ENCODE data around the gene RAMP2. TPM values are rescaled to one million over a fixed set of nuclear protein-coding genes. Genes with fewer than 3 reads are reported as not detected.

The RAMP2 gene
- total and polyA plus RNA-seq, 4 donors: 8.1 to 77.7 (median 20.8) TPM

- peak; percentile 97 for ATAC-seq (ENCODE audit: low FRiP score)
- 5% methylated on average over 50 of the region's 50 CpGs for WGBS, 2 donors
Observed at GRCh38 chr17:42744806-42745617, 16.0 kb upstream of the RAMP2 start, which contains the start of gene EZH1. Gene EZH1, minus strand, starts transcription at chr17:42745040. Its CDS starts 16,099 bp downstream, at chr17:42728941.

GRCh38 chr17:42748202-42748907 is 12.7 kb upstream of the RAMP2 start:
- peak; percentile 54 for ATAC-seq (ENCODE audit: low FRiP score)

More at GRCh38 chr17:42744806-42745617, 16.0 kb upstream of the RAMP2 start, which contains the start of gene EZH1:
- peaks cover 0 to 3% of the 10 kb centered on the region in 2 donors for H3K4me1 ChIP-seq (ENCODE audit: control insufficient read depth in 1 of 2, insufficient read depth in 2 of 2, low read length in 2 of 2)
- H3K27me3 ChIP-seq (ENCODE audit: control insufficient read depth in 1 of 2, insufficient read depth in 2 of 2, low read length in 1 of 2): no peaks in the 10 kb centered on the region
- H3K4me3 ChIP-seq (ENCODE audit: low read length in 2 of 2): peak within 1 kb of the TSS; percentile 53 to 92
- H3K27ac ChIP-seq (ENCODE audit: low read depth in 1 of 2, low read length in 2 of 2): peak within 1 kb of the TSS in 1 of 2 donors; percentile 86
- peak; percentile 94 to 96 for DNase-seq
- no peaks in the 10 kb centered on the region for H3K36me3 ChIP-seq (ENCODE audit: control insufficient read depth in 1 of 2, insufficient read depth in 2 of 2, low read length in 1 of 2)
- intact Hi-C loops (cut with DNase I): no loop called here
- no peaks in the 10 kb centered on the region for H3K9me3 ChIP-seq (ENCODE audit: control insufficient read depth, low read length)

GRCh38 chr17:42748908-42749798 is 11.9 kb upstream of the RAMP2 start:
- intact Hi-C loops (cut with DNase I): no loop called here
- Histone ChIP-seq H3K9me3 (ENCODE audit: control insufficient read depth, low read length) (no peaks in the 10 kb centered on the region), H3K4me3 (ENCODE audit: low read length in 2 of 2) (no peak overlapping the region), H3K27me3 (ENCODE audit: control insufficient read depth in 1 of 2, insufficient read depth in 2 of 2, low read length in 1 of 2) (no peaks in the 10 kb centered on the region), H3K27ac (ENCODE audit: low read depth in 1 of 2, low read length in 2 of 2) (no peak overlapping the region), H3K4me1 (ENCODE audit: control insufficient read depth in 1 of 2, insufficient read depth in 2 of 2, low read length in 2 of 2) (no peaks in the 10 kb centered on the region), H3K36me3 (ENCODE audit: control insufficient read depth in 1 of 2, insufficient read depth in 2 of 2, low read length in 1 of 2) (no peaks in the 10 kb centered on the region)
- 67 to 68% methylated on average over 11 of the region's 11 CpGs for WGBS, 2 donors
- DNase-seq (no peak), ATAC-seq (ENCODE audit: low FRiP score) (peak; percentile 25)

More at GRCh38 chr17:42748202-42748907, 12.7 kb upstream of the RAMP2 start:
- 61 to 62% methylated on average over 7 of the region's 7 CpGs for WGBS, 2 donors
- Histone ChIP-seq H3K36me3 (ENCODE audit: control insufficient read depth in 1 of 2, insufficient read depth in 2 of 2, low read length in 1 of 2) (no peaks in the 10 kb centered on the region), H3K27me3 (ENCODE audit: control insufficient read depth in 1 of 2, insufficient read depth in 2 of 2, low read length in 1 of 2) (no peaks in the 10 kb centered on the region), H3K4me1 (ENCODE audit: control insufficient read depth in 1 of 2, insufficient read depth in 2 of 2, low read length in 2 of 2) (peaks cover 0 to 3% of the 10 kb centered on the region in 2 donors), H3K4me3 (ENCODE audit: low read length in 2 of 2) (no peak overlapping the region), H3K9me3 (ENCODE audit: control insufficient read depth, low read length) (no peaks in the 10 kb centered on the region), H3K27ac (ENCODE audit: low read depth in 1 of 2, low read length in 2 of 2) (no peak overlapping the region)
- intact Hi-C loops (cut with DNase I): no loop called here
- no peak for DNase-seq

- H3K9me3 ChIP-seq (ENCODE audit: control insufficient read depth, low read length): no peaks in the 10 kb centered on the region
- H3K4me1 ChIP-seq (ENCODE audit: control insufficient read depth in 1 of 2, insufficient read depth in 2 of 2, low read length in 2 of 2): no peaks in the 10 kb centered on the region
- no peaks in the 10 kb centered on the region for H3K36me3 ChIP-seq (ENCODE audit: control insufficient read depth in 1 of 2, insufficient read depth in 2 of 2, low read length in 1 of 2)
- intact Hi-C loops (cut with DNase I): no loop called here
- no peak overlapping the region for H3K27ac ChIP-seq (ENCODE audit: low read depth in 1 of 2, low read length in 2 of 2)
- DNase-seq: no peak
- no peak overlapping the region for H3K4me3 ChIP-seq (ENCODE audit: low read length in 2 of 2)
- peak; percentile 14 for ATAC-seq (ENCODE audit: low FRiP score)
- H3K27me3 ChIP-seq (ENCODE audit: control insufficient read depth in 1 of 2, insufficient read depth in 2 of 2, low read length in 1 of 2): no peaks in the 10 kb centered on the region
- 13 to 15% methylated on average over 3 of the region's 3 CpGs for WGBS, 2 donors
Observed at GRCh38 chr17:42750739-42751344, 10.2 kb upstream of the RAMP2 start.

- 47 to 55% methylated on average over 7 of the region's 7 CpGs for WGBS, 2 donors
- DNase-seq (no peak), ATAC-seq (ENCODE audit: low FRiP score) (no peak)
- H3K36me3 ChIP-seq (ENCODE audit: control insufficient read depth in 1 of 2, insufficient read depth in 2 of 2, low read length in 1 of 2): no peaks in the 10 kb centered on the region
- no peaks in the 10 kb centered on the region for H3K9me3 ChIP-seq (ENCODE audit: control insufficient read depth, low read length)
- H3K27me3 ChIP-seq (ENCODE audit: control insufficient read depth in 1 of 2, insufficient read depth in 2 of 2, low read length in 1 of 2): no peaks in the 10 kb centered on the region
- intact Hi-C loops (cut with DNase I): no loop called here
- H3K4me1 ChIP-seq (ENCODE audit: control insufficient read depth in 1 of 2, insufficient read depth in 2 of 2, low read length in 2 of 2): no peaks in the 10 kb centered on the region
- H3K27ac ChIP-seq (ENCODE audit: low read depth in 1 of 2, low read length in 2 of 2): no peak overlapping the region
- H3K4me3 ChIP-seq (ENCODE audit: low read length in 2 of 2): no peak overlapping the region
Observed at GRCh38 chr17:42751628-42752027, 9.4 kb upstream of the RAMP2 start.

GRCh38 chr17:42754782-42755181 is 6.2 kb upstream of the RAMP2 start:
- peak; percentile 82 for ATAC-seq (ENCODE audit: low FRiP score)
- 71 to 74% methylated on average over 3 of the region's 3 CpGs for WGBS, 2 donors
- no peaks in the 10 kb centered on the region for H3K4me1 ChIP-seq (ENCODE audit: control insufficient read depth in 1 of 2, insufficient read depth in 2 of 2, low read length in 2 of 2)
- intact Hi-C loops (cut with DNase I): no loop called here
- H3K27me3 ChIP-seq (ENCODE audit: control insufficient read depth in 1 of 2, insufficient read depth in 2 of 2, low read length in 1 of 2): no peaks in the 10 kb centered on the region
- no peak overlapping the region for H3K27ac ChIP-seq (ENCODE audit: low read depth in 1 of 2, low read length in 2 of 2)
- H3K9me3 ChIP-seq (ENCODE audit: control insufficient read depth, low read length): no peaks in the 10 kb centered on the region
- peak; percentile 61 to 78 for DNase-seq
- H3K4me3 ChIP-seq (ENCODE audit: low read length in 2 of 2): no peak overlapping the region
- no peaks in the 10 kb centered on the region for H3K36me3 ChIP-seq (ENCODE audit: control insufficient read depth in 1 of 2, insufficient read depth in 2 of 2, low read length in 1 of 2)

GRCh38 chr17:42759982-42760651 is 910 bp upstream of the RAMP2 start:
- no peaks in the 10 kb centered on the region for H3K9me3 ChIP-seq (ENCODE audit: control insufficient read depth, low read length)
- ATAC-seq (ENCODE audit: low FRiP score) (no peak), DNase-seq (no peak)
- intact Hi-C loops (cut with DNase I): loop anchor here in 1 of 2 donors (5.0 to 10.0 kb wide), 2 partner anchors 38 to 175 kb away; no protein-coding TSS in a partner anchor
- no peaks in the 10 kb centered on the region for H3K27me3 ChIP-seq (ENCODE audit: control insufficient read depth in 1 of 2, insufficient read depth in 2 of 2, low read length in 1 of 2)
- no peaks in the 10 kb centered on the region for H3K4me1 ChIP-seq (ENCODE audit: control insufficient read depth in 1 of 2, insufficient read depth in 2 of 2, low read length in 2 of 2)
- 51 to 52% methylated on average over 11 of the region's 11 CpGs for WGBS, 2 donors
- H3K36me3 ChIP-seq (ENCODE audit: control insufficient read depth in 1 of 2, insufficient read depth in 2 of 2, low read length in 1 of 2): no peaks in the 10 kb centered on the region
- H3K4me3 ChIP-seq (ENCODE audit: low read length in 2 of 2): no peak overlapping the region
- no peak overlapping the region for H3K27ac ChIP-seq (ENCODE audit: low read depth in 1 of 2, low read length in 2 of 2)
